Measurements from ENCODE around the gene SFXN5.

DNA sequence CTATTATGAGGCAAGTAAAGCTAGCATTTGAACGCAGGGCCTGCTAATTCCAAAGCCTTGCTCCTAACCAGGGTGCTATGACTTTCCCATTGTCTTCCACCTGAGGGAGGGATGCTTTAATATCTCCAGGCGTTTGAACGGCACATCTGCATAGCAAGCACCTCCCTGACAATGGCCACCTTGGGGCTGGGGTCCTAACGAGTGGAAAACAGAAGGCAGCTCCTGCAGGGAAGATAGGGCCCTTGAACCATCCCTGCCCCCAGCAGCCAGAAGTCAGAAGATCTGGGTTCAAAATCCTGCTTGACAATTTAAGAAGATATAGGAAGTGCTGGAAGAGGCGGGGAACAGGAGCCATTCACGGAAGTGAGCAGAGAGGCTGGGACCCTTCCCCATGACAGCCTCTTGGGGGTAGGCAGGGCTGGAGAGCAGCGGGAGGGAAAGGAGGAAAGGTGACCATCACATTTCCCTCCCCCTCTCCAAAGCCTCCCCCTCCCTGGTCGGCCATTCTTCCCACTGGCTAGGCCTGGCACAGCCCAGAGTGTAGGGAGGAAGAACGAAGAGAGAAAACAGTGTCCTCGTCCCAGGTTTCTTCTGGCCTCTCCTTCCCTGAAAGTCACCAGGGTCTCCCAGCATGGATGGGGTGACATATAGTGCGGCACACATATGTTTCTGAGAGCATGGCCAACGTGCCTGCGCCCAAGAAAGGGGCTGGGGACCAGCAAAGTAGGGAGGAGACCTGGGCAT lies 80.6 kb downstream of the SFXN5 start:
- no peak for TF ChIP-seq CTCF (IDR thresholded peaks at IDR 0.05; ENCODE audit: insufficient read depth, low read length, poor library complexity, severe bottlenecking)
- TF ChIP-seq EZH2phosphoT487 (conservative IDR thresholded peaks at IDR 0.05; ENCODE audit: low read length): no peak
